GM23248 (cell line): ENCODE measurements around the gene SLC25A22.

Experiments
- EZH2 ChIP-seq: fragments of 200-600 bp; sonication (generic); IDR thresholded peaks from 2 replicates; pipeline ENCODE4 v1.6.1; 2018; ENCODE audit warnings: antibody characterized with exemption, mild to moderate bottlenecking; ENCODE audit not compliant: insufficient read depth, poor library complexity, severe bottlenecking
- EZH2phosphoT487 ChIP-seq: fragments of 200-600 bp; sonication (generic); IDR thresholded peaks from 2 replicates; pipeline ENCODE4 v1.6.1; 2018; ENCODE audit warnings: antibody characterized with exemption, moderate library complexity, mild to moderate bottlenecking, low read depth; ENCODE audit not compliant: insufficient read depth

- TF ChIP-seq EZH2phosphoT487 (no peak), EZH2 (no peak)
Observed at GRCh38 chr11:792535-792821, 5.6 kb downstream of the SLC25A22 start.
